HG03378 (cell line): Measurements from ENCODE around the gene DGCR8.

ENCODE experiments used
- ATAC-seq: cut with Tn5 transposase; IDR thresholded peaks from one replicate; pipeline ENCODE4 v1.9.1; 2021; ENCODE audit warnings: mild to moderate bottlenecking, moderate library complexity; ENCODE audit not compliant: unreplicated experiment

Gene DGCR8

DNA sequence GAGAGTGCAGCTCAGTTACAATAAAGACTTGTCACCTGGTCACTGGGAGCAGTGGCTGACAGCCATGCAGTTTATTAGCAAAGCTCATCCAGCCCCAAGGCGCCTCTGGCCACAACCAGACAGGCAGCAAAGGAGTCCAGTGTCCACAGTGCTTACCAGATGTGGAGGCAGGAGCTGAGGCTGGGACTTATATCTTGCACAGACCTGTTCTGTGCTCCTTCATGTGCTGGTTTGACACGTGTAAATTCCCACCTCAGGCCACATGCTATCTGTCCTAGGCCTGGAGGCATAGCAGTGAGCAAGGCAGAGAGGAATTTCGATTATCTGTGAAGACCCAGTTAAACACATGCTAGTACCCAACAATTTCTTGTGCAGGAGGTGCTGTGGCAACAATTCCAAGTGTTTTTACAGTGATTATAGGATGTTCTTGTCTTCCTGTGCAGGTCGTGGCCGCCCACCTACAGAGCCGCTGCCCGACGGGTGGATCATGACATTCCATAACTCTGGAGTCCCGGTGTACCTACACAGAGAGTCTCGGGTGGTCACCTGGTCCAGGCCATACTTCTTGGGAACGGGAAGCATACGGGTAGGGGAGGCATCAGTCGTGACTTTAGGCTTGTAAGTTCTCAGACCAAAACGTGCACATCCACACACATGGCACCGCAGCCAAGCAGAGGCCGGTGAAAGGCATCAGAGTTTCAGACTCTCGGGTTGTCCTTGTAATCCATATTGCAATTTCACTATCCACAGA, 9.4 kb downstream of the DGCR8 start:
- no peak for ATAC-seq

DNA sequence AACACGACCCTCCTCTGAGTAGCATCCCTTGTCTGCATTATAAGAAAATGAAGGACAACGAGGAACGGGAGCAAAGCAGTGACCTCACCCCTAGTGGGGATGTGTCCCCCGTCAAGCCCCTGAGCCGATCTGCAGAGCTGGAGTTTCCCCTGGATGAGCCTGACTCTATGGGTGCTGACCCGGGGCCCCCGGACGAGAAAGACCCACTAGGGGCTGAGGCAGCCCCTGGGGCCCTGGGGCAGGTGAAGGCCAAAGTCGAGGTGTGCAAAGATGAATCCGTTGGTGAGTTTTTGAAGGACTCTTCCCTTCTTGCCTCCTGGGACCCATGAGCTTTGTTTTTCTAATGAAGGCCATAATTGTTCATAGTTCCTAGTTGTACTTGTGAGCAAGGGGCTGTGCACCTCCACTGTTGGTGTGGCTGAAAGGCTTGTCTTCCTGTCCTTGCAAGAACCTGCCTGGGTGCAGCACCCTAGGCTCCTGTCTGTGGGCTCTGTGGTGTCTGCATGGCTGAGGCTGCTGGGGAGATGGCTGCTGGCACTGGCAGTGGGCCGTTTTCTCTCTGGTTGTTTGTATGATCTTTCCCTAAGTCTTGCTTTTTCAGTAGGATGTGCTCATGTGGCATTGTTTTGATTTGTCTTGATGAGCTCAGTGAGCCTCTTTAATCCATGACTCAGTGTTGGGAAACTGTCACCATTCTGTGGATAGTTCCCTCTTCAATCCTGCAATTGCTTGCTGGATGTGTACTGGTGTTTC, 10.1 kb downstream of the DGCR8 start:
- no peak for ATAC-seq

DNA sequence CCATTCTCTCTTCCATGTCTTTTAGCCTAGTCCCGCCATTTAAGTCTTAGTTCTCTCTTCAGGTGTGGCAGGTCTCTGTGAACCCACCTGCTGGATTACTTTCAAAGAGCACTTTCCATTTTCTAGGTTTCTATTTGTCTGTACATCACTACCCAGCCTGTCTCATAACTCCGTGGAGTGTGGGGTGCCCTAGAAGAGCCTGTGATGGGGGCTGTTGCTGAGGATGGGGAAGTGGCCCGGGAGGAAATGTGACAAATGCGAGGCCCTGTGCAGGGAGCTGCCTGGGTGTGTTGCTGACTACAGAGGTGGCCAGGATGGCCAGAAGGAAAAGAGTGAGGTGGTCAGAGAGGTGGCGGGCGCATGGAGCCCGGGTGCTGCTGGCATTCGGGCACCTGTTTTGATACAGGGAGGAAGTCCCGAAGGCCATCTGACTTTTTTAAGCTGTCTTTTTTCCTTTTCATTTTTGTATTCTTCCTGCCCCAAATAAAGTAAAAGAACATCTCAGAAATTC, 10.7 kb downstream of the DGCR8 start:
- no peak for ATAC-seq

- no peak for ATAC-seq
Measured at GRCh38 chr22:20091690-20092476, 11.8 kb downstream of the DGCR8 start.

- no peak for ATAC-seq
Measured at GRCh38 chr22:20092477-20092854, 12.4 kb downstream of the DGCR8 start.

GRCh38 chr22:20093418-20094196, 13.6 kb downstream of the DGCR8 start:
- ATAC-seq, result no peak

DNA sequence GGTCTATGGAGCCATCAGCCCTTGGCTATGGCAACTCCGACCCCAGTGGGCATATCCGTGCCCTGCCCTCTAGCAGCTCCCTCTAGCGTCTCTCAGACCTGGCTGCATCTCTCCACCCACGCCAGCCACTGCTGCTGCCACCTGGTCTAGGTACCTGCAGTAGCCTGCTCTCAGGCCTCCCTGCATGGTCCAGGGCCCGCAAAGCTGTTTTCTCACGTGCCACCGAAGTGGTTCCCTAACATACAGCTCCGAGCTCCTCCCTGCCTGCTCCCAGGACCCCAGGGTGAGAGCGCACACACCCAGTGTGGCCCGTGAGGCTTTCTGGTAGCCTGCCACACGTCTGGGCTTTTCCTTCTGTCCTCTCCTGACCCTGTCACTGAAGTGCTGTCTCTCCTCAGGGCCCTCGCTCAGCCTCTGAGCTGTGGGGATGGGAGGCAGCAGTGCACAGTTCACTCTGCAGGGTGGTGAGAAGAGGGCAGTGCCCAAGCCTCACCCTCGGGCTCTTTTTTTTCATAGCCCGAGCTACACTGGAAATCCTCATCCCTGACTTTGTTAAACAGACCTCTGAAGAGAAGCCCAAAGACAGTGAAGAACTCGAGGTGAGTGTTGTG, 14.3 kb downstream of the DGCR8 start:
- no peak for ATAC-seq

GRCh38 chr22:20095521-20095920, 15.5 kb downstream of the DGCR8 start:
- no peak for ATAC-seq

DNA sequence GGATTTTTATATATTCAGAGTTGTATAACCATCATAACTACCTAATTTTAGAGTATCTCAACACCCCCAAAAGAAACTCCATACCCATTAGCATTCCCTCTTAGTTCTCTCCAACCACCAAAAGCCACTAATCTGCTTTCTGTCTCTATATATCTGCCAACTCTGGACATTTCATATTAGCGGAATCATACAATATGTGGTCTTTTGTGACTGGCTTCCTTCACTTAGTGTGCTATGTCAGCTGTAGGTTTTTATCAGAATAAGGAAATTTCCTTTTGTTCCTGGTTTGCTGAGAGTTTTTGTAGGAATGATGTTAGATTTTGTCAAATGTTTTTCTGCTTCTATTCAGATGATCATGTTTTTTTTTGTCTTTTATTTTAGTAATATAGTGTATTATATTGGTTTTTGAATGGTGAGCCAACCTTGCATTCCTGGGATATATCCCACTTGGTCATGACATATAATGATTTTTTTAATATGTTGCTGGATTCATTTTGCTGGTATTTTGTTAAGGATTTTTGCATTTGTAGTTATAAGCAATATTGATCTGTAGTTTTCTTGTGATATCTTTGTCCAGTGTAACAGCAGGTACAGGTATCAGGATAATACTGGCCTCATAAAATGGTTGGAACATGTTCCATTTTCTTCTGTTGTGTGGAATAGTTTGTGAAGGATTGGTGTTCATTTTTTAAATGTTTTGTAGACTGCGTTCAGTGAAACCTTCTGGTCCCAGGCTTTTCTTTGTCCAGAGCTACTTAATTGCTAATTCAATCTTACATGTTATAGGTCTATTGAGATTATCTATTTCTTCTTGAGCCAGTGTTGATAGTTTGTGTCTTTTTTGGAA, 16.8 kb downstream of the DGCR8 start:
- ATAC-seq, result no peak

DNA sequence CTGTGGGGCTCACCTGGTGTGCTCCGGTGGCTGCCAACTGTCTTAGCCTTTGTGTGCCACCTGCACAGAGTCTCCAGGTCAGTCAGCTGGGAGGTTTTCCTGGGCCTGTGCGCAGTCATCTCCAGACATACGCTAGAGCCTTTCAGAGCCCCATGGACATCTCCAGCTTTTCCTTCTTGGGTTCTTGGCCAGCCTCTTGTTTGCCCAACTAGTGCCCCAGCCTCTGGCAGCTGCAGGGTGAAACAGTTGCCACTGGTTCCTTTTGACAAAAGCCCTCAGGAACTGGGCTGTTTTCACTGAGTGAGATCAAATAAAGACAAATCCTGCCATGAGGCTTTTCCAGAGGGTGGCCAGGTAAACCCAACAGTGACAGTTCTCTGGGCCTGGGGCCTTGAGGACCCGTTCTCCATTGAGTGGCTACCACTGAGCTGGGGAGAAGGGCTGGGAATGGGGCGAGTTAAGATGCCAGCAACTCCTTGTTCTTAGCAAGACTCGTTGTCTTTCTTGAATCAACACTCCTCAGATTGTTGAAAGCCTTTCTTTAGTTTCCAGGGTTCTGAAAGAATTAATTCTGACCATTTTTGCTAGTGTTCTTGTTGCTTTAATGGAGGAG, 19.2 kb downstream of the DGCR8 start:
- no peak for ATAC-seq

- no peak for ATAC-seq
Measured at GRCh38 chr22:20101638-20102037, 21.6 kb downstream of the DGCR8 start.

DNA sequence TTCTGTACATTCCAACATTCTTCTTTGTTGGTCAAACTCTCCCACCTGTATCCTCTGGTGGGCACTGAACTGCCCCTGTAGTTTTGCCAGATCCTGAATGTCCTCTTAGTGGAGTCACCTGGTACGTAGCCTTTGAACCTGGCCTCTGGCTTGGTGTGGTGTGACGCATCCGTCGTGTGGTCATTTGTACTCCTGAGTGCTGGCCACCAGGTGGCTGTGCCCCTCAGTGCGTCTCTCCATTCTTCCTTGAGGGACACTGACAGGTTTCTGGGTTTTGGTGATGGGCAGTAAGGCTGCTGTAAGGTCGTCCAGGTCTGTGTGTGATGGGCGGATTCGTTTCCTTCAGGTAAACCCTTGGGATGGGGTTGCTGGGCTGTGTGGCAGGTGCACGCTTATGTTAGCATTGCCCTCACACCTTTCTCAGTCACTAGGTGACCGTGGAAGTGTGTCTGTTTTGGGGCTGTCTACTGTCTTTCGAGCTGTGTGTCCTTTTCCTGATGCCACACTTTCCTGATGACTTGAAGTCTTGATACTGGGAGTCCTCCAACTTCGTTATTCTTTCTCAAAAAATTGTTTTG, 22.3 kb downstream of the DGCR8 start:
- no peak for ATAC-seq

GRCh38 chr22:20105456-20106204, 25.6 kb downstream of the DGCR8 start:
- no peak for ATAC-seq

- no peak for ATAC-seq
Measured at GRCh38 chr22:20106205-20106848, 26.3 kb downstream of the DGCR8 start.

DNA sequence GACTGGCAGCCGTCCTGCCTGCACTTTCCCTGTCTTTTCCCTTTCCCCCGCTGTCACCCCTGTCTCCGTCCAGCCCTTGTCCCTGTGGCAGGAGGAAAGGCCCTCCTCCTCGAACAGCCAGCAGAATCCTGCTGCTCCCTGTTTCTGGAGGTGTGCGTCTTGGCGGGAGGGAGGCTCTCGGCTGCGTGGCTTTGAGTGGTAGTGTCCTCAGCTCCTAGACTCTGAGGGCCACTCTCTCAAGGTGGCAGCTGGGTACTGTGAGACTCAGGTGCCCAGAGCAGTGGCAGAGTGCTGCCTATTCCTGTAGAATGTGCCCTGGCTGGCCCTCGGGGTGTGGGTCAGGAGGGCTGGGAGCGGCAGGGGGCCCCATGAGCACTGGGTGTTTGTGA, 26.8 kb downstream of the DGCR8 start:
- no peak for ATAC-seq

- no peak for ATAC-seq
Measured at GRCh38 chr22:20107471-20107901, 27.4 kb downstream of the DGCR8 start.
